Skin epidermis (tissue), 12 donors: ENCODE data around the gene ACTR5.

Source experiments
- H3K27ac ChIP-seq, 21 experiments: fragments of 200-600 bp; sonication (generic) in 11 of 21; one replicate each; pipeline ENCODE4 v1.5.0; 2020; ENCODE audit warnings: mild to moderate bottlenecking in 3 of 21, inconsistent platforms in 2 of 21, moderate library complexity in 2 of 21
- H3K4me3 ChIP-seq, 7 experiments: fragments of 200-600 bp; sonication (generic) in 2 of 7; one replicate each; pipeline ENCODE4 v1.5.0; 2020; ENCODE audit warnings: inconsistent platforms in 2 of 7, mild to moderate bottlenecking in 2 of 7, moderate library complexity in 1 of 7

Gene ACTR5

DNA sequence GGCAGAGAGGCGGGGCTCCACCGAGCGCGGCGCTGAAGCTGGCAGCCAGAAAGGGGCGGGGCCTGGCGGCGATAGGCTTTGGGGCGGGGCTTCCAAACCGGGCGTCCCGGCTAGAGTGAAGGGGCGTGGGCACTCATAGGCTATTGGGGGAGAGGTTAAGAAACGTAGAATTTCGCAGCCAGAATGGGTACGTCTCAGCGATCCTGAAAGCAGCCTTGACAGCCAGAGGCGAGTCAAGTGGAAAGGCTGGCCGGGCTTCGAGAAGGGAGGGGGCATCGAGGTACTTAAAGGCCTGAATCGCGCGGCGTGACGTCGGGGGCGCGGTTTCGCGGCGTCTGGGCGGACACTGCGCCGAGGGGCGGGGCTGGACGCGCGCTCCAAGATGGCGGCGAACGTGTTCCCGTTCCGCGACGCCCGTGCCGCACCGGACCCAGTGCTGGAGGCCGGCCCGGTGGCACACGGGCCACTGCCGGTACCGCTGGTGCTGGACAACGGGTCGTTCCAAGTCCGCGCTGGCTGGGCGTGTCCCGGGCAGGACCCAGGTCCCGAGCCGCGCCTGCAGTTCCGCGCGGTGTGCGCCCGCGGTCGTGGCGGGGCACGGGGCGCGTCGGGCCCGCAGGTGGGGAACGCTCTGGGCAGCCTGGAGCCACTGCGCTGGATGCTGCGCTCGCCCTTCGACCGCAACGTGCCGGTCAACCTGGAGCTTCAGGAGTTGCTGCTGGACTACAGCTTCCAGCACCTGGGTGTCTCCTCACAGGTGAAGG lies at the start of gene ACTR5:
Gene ACTR5, plus strand, starts transcription at position 364 of the 764 bp plus-strand sequence. Its CDS starts 19 bp downstream, at position 383.
- Histone ChIP-seq H3K4me3 (peak within 1 kb of the TSS; percentile 58 to 96 (median 91)), H3K27ac (peak within 1 kb of the TSS; percentile 42 to 94 (median 84))

GRCh38 chr20:38698541-38698940 lies 49.7 kb upstream of the ACTR5 start:
- no peak overlapping the region for H3K27ac ChIP-seq
- H3K4me3 ChIP-seq, result no peak overlapping the region

DNA sequence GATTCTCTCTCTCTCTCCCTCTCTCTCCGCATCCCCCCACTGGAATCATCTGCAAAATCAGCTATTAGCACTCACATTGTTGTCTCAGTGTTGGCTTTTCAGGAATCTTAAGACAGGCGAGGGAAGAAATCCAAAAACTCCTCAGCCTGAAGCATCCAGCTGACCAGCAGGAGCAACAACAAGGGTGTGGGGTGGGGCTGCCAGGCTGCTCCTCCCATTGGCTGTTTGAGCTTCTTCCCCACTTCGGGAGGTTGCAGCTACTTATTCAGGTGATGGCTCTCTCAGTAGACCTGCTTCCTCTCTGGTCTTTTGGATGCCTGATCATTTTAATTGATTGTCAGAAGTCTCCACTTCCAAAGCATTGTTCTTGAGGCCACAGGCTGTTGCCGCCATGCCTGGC lies 48.1 kb upstream of the ACTR5 start:
- H3K4me3 ChIP-seq, result no peak overlapping the region
- H3K27ac ChIP-seq, result no peak overlapping the region

GRCh38 chr20:38700926-38701325 lies 47.3 kb upstream of the ACTR5 start:
- Histone ChIP-seq H3K27ac (no peak overlapping the region), H3K4me3 (no peak overlapping the region)

DNA sequence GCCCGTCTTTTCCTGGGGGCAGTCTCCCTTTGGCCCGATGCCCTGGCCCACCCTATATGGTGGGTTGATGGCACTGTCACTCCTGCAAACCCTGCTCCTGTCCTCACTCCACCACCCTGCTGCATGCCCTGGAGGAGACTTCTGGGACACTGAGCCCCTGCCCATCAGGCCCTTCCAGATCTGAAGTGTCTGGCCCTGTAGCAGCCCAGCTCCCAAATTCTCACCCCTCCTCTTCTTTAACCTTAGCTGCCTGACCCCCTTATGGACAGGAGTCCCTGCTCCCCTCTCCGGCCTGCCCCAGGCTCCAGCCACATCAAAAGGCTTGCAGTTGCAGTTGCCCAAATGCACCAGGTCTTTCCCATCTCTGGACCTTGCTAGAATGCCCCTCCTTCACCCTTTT lies 44.7 kb upstream of the ACTR5 start:
- H3K4me3 ChIP-seq, result no peak overlapping the region
- H3K27ac ChIP-seq, result no peak overlapping the region

DNA sequence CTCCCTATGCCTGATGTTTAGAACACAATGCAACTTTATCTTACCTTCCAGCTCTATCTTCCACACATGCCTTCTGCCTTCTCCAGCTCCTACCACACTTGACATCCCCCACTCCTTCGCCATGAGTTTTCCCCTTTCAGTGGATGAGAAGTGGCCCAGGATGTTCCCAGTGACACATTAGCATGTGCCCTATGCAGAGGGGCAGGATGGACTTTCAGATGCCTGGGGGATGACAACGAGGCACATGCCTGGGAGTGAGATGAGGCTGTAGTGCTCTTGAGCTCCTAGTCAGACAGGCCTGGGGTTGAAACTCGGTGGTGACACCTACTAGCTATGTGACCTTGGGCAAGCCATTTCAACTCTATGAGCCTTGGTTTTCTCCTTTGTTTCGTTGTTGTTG lies 44.1 kb upstream of the ACTR5 start:
- H3K27ac ChIP-seq, result no peak overlapping the region
- no peak overlapping the region for H3K4me3 ChIP-seq

DNA sequence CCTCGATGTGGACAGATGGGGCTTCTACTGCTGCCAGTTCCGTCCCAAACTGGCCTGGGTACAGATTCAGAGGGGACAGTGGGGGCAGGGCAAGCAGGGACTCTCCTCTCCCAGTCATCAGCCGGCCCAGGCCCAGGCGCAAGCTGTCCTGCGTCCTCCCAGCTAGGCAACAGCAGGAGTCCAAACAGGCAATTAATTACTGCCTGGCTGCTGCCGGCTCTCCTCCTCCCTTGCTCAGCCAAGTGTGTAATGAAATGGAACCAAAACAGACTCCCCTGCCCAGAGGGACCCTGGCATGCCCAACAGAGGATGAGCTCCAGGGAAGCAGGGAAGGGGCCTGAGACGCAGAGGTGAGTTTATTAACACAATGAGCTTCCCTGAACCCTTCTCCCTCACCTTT lies 41.8 kb upstream of the ACTR5 start:
- Histone ChIP-seq H3K27ac (no peak overlapping the region), H3K4me3 (no peak overlapping the region)

- Histone ChIP-seq H3K27ac (no peak overlapping the region), H3K4me3 (no peak overlapping the region)
Observed at GRCh38 chr20:38714308-38714707, 34.0 kb upstream of the ACTR5 start.

GRCh38 chr20:38715646-38716045 lies 32.6 kb upstream of the ACTR5 start:
- Histone ChIP-seq H3K27ac (no peak overlapping the region), H3K4me3 (no peak overlapping the region)

DNA sequence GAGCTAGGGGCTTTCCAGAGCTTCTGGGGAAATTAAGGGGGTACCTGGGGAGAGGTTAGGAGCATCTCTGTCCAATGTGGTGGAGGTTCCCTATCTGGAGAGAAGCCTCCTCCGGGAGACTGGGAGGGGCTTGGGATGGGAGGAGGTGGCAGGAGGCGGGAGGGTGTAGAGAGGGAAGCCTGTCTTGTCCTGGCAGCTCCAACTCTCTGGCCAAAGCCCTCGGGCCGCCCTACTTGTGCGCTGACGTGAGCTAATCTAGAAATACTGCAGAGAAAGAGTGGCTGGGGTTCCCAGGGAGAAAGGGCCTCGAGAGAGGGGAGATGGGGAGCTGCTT lies 25.6 kb upstream of the ACTR5 start:
- Histone ChIP-seq H3K4me3 (no peak overlapping the region), H3K27ac (no peak overlapping the region)

DNA sequence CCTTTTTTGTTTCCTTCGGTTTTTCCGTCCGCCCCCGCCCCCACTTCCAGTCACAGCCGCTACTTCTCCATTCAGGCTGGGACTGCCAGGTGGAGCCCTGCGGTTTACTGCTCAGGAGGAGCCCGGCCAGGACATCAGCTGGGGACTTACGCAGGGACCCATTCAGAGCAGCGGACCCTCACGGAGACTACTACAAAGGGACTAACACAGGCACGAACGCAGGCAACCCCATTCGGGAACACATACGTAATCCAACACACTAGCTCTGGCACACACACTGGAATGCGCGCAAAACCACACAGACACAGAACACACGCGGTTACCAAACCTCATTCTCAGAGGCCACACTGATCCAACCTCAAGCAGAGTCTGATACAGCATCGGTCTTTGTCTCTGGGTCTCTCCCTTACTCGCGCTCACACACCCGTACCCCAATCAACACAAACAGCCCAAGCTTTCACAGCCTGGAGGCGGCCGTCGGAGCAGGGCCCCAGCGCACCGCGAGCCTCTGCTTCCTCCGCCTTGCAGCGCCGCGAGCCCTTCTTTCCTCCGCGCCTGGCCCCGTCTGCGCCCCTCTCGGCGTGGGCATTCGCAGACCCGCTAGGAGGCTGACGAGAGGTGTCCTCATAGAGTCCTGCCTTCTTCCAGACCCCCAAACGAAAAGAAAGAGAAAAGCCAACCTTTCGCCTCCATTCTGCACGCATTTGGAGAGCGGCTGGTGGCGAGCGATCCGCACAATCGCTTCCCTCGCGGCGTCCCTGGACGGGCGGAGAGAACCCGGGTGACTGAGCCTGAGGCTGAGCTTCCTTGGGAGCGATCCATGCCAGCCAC lies 25.0 kb upstream of the ACTR5 start:
- no peak overlapping the region for H3K27ac ChIP-seq
- H3K4me3 ChIP-seq, result peak overlapping the region in 1 of 7 experiments; percentile 4

DNA sequence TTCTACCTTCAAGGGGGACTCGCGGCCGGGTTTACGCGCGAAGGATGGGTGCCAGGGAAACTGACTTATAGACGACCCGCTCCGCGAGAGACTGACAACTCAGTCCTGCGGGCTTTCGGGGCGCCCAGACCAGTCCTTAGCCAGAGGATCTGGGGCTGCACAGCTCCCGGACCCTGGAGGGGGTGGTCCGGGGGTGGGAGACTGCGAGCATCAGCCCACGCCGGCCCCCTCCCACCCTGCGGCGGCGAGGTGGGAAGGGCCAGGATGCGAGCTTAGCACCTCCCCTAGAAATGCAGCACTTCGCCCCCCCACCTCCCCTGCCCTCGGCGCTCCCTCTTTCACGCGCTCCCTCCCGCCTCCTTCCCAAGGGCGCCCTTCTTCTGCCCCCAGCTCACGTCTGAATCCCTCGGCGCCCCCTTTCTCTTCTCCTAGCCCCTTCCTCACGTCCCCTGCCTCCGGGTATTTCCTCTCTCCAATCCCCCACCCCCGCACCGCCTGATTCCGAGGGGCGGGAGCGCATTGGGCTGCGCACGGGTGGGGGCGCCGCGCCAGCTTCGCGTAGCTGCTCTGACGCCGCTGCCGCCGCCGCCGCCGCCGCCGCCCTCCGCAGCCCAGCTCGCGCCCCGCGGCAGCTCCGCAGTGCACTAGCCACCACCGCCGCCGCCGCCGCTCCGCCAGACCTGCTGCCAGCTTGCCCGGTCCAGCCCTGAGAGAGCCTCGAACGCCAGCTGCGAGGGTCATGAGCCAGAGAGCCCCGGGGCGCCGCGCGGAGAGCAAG lies 24.2 kb upstream of the ACTR5 start, which contains the start of gene SLC32A1:
Gene SLC32A1, plus strand, starts transcription at position 639 of the 778 bp plus-strand sequence. CDS start 239 bp downstream, outside the sequence.
- Histone ChIP-seq H3K27ac (no peak within 1 kb of the TSS), H3K4me3 (peak within 1 kb of the TSS in 1 of 7 experiments; percentile 4)

DNA sequence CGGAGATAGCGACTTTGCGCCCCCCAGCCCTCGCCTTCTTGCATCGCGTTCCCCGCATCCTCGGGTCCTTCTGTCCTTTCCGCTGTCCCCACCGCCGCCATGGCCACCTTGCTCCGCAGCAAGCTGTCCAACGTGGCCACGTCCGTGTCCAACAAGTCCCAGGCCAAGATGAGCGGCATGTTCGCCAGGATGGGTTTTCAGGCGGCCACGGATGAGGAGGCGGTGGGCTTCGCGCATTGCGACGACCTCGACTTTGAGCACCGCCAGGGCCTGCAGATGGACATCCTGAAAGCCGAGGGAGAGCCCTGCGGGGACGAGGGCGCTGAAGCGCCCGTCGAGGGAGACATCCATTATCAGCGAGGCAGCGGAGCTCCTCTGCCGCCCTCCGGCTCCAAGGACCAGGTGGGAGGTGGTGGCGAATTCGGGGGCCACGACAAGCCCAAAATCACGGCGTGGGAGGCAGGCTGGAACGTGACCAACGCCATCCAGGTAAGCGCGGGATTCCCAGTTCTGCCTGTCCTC lies 23.6 kb upstream of the ACTR5 start:
- Histone ChIP-seq H3K4me3 (no peak overlapping the region), H3K27ac (no peak overlapping the region)

DNA sequence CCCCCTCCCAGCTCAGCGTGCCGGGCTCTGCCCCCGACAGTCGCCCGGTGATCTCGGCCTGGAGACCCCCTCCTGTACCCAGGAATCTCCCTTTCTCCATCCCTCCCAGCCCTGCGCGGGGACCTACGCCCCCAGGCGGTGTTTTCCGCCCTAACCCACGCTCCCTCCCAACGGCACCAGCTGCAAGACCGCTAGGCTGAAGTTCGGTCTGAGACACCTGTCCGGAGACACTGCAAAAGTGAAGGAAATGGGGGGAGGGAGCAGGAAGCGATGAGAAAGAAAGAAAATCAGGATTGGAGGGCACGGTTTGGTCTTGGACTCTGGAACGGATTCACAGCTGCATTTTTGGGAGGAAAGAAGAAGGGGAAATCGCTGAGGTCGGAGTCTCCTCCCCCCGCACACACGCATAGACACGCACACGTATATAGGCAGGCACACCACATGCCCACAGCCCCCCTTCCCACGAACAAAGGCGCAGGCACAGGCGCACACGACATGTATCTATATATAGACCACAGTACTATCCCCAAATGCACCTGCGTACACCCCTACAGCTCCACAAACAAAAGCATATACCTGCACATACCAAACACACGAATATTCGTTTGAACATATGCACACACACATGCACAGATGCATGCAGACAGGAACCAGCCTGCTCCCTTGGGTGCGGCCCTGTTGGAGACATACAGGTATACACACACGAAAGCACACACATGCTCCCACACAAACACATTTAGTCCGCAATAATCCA lies 22.9 kb upstream of the ACTR5 start:
- Histone ChIP-seq H3K4me3 (no peak overlapping the region), H3K27ac (no peak overlapping the region)

- Histone ChIP-seq H3K4me3 (no peak overlapping the region), H3K27ac (no peak overlapping the region)
Observed at GRCh38 chr20:38725931-38726803, 22.1 kb upstream of the ACTR5 start.

GRCh38 chr20:38726804-38727606 lies 21.3 kb upstream of the ACTR5 start:
- H3K27ac ChIP-seq, result no peak overlapping the region
- H3K4me3 ChIP-seq, result no peak overlapping the region

DNA sequence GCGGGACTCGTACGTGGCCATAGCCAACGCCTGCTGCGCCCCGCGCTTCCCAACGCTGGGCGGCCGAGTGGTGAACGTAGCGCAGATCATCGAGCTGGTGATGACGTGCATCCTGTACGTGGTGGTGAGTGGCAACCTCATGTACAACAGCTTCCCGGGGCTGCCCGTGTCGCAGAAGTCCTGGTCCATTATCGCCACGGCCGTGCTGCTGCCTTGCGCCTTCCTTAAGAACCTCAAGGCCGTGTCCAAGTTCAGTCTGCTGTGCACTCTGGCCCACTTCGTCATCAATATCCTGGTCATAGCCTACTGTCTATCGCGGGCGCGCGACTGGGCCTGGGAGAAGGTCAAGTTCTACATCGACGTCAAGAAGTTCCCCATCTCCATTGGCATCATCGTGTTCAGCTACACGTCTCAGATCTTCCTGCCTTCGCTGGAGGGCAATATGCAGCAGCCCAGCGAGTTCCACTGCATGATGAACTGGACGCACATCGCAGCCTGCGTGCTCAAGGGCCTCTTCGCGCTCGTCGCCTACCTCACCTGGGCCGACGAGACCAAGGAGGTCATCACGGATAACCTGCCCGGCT lies 20.6 kb upstream of the ACTR5 start:
- no peak overlapping the region for H3K4me3 ChIP-seq
- no peak overlapping the region for H3K27ac ChIP-seq
